Measurements from ENCODE around the gene GNAI3. TPM values are rescaled to one million over a fixed set of nuclear protein-coding genes. Genes with fewer than 3 reads are reported as not detected.

Gene GNAI3
- polyA plus RNA-seq, 1 donor from 2014 or later: 10.6 TPM

GRCh38 chr1:109509176-109510134, 39.0 kb upstream of the GNAI3 start, which contains the start of gene AMIGO1:
Gene AMIGO1 (minus strand): TSS chr1:109509727. CDS start chr1:109508912, 815 bp downstream.
- H4K20me1 ChIP-seq (ENCODE audit: insufficient read depth): no peaks in the 10 kb centered on the region
- no peaks in the 10 kb centered on the region for H3K36me3 ChIP-seq (ENCODE audit: insufficient read depth, low read length)
- no peaks in the 10 kb centered on the region for H3F3A ChIP-seq (ENCODE audit: insufficient read depth, low read length, poor library complexity, severe bottlenecking)
- H3K4me3 ChIP-seq (ENCODE audit: low read length): peak within 1 kb of the TSS; percentile 83
- no peaks in the 10 kb centered on the region for H3K9me3 ChIP-seq (ENCODE audit: low read length)
- peak within 1 kb of the TSS; percentile 40 for H2AFZ ChIP-seq (ENCODE audit: low read depth, low read length)
- H3K79me2 ChIP-seq (replicated peaks; ENCODE audit: insufficient read depth, low read length): no peaks in the 10 kb centered on the region
- peak; percentile 93 for TF ChIP-seq MXI1 (conservative IDR thresholded peaks at IDR 0.05; ENCODE audit: poor library complexity, severe bottlenecking)
- no peak for TF ChIP-seq REST (IDR thresholded peaks at IDR 0.05; ENCODE audit: borderline replicate concordance)
- peak; percentile 13 for TF ChIP-seq SMC3 (conservative IDR thresholded peaks at IDR 0.05; ENCODE audit: poor library complexity)
- no peak for TF ChIP-seq CTCF (IDR thresholded peaks at IDR 0.05; ENCODE audit: poor library complexity, severe bottlenecking)
- TF ChIP-seq TAF1 (IDR thresholded peaks at IDR 0.05; ENCODE audit: low read depth): no peak
- peak; percentile 55 for TF ChIP-seq POLR2AphosphoS5 (IDR thresholded peaks at IDR 0.05)
- peak within 1 kb of the TSS; percentile 97 for H3K4me2 ChIP-seq (ENCODE audit: low read length)
- no peaks in the 10 kb centered on the region for H3K9me2 ChIP-seq (ENCODE audit: insufficient read depth, low read length)
- peak within 1 kb of the TSS; percentile 68 for H3K9ac ChIP-seq (ENCODE audit: low read length)
- no peaks in the 10 kb centered on the region for H3K27me3 ChIP-seq (ENCODE audit: insufficient read depth, low read depth, low read length)
- no peak within 1 kb of the TSS for H3K27ac ChIP-seq (ENCODE audit: low read length)

GRCh38 chr1:109513110-109513710, 35.2 kb upstream of the GNAI3 start:
- Histone ChIP-seq H3K4me3 (ENCODE audit: low read length) (no peak overlapping the region), H3K27me3 (ENCODE audit: insufficient read depth, low read depth, low read length) (no peaks in the 10 kb centered on the region), H3K9me3 (ENCODE audit: low read length) (no peaks in the 10 kb centered on the region), H3K4me2 (ENCODE audit: low read length) (no peak overlapping the region), H3K36me3 (ENCODE audit: insufficient read depth, low read length) (no peaks in the 10 kb centered on the region), H3K9me2 (ENCODE audit: insufficient read depth, low read length) (no peaks in the 10 kb centered on the region), H3F3A (ENCODE audit: insufficient read depth, low read length, poor library complexity, severe bottlenecking) (no peaks in the 10 kb centered on the region), H2AFZ (ENCODE audit: low read depth, low read length) (no peak overlapping the region), H3K27ac (ENCODE audit: low read length) (no peak overlapping the region), H3K79me2 (replicated peaks; ENCODE audit: insufficient read depth, low read length) (no peaks in the 10 kb centered on the region), H3K9ac (ENCODE audit: low read length) (no peak overlapping the region), H4K20me1 (ENCODE audit: insufficient read depth) (no peaks in the 10 kb centered on the region)
- no peak for TF ChIP-seq RAD21 (conservative IDR thresholded peaks at IDR 0.05)
- no peak for TF ChIP-seq CTCF (IDR thresholded peaks at IDR 0.05; ENCODE audit: poor library complexity, severe bottlenecking)
- TF ChIP-seq REST (IDR thresholded peaks at IDR 0.05; ENCODE audit: borderline replicate concordance): no peak
- TF ChIP-seq EP300 (conservative IDR thresholded peaks at IDR 0.05; ENCODE audit: poor library complexity, severe bottlenecking): no peak
- TF ChIP-seq MXI1 (conservative IDR thresholded peaks at IDR 0.05; ENCODE audit: poor library complexity, severe bottlenecking): no peak
- TF ChIP-seq EZH2 (IDR thresholded peaks at IDR 0.05; ENCODE audit: borderline replicate concordance, insufficient read depth, low read length, poor library complexity, severe bottlenecking): no peak
- no peak for TF ChIP-seq SMC3 (conservative IDR thresholded peaks at IDR 0.05; ENCODE audit: poor library complexity)
- no peak for TF ChIP-seq POLR2AphosphoS5 (IDR thresholded peaks at IDR 0.05)
- TF ChIP-seq TAF1 (IDR thresholded peaks at IDR 0.05; ENCODE audit: low read depth): no peak

Data from neural cell (in vitro differentiated cells).